Measurements from ENCODE around the gene TNS1. TPM values are rescaled to one million over a fixed set of nuclear protein-coding genes. Genes with fewer than 3 reads are reported as not detected.
A peak's percentile ranks its signal among the peaks of the same experiment; 100 is the strongest.

Gene TNS1
- total RNA-seq, 1 donor from 2014 or later: 106 TPM

DNA sequence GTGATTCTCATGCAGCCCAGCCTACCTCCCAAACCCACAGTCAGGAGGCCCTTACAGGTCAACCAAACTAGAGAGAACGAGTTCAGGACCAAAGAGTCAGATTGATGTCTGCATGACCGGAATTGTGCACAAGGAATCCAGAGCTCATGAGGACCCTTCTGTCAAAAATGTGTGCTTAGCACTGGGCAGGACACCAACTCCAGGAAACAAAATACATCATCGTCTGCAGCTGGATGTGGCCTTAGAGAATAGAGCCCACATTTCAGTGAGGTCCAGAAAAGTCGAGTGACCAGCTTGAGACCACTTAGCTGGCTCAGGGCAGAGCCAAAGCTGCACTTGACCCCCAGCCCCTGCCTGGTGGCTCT, 3.2 kb downstream of the TNS1 start:
- no peak for DNase-seq (ENCODE audit: low read depth)

GRCh38 chr2:217998926-217999594, 3.7 kb downstream of the TNS1 start:
- no peak for DNase-seq (ENCODE audit: low read depth)

GRCh38 chr2:217997510-217997909, 5.3 kb downstream of the TNS1 start:
- DNase-seq (ENCODE audit: low read depth): no peak

DNA sequence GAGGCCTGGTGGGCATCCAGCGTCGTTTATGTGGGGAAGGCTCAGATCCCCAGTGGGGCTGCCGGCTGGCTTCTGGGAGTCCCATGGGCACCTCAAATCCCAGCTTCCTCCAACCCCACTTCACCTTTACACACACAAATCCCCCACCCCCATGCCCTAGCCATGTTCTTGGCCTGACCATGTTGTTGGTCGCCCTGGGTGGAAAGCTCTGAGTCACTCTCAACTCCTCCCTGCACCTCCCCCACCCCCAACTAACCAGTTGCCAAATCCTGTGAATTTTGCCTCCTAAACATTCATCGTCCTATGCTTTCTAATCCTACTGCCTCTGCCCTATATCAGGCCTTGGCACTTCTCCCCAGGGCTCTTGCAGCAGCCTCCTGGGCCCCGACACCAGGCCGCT, 6.4 kb downstream of the TNS1 start:
- DNase-seq (ENCODE audit: low read depth): no peak

- DNase-seq (ENCODE audit: low read depth): no peak
Measured at GRCh38 chr2:217995731-217996231, 7.0 kb downstream of the TNS1 start.

- DNase-seq (ENCODE audit: low read depth): no peak
Measured at GRCh38 chr2:217994776-217995274, 8.0 kb downstream of the TNS1 start.

GRCh38 chr2:217993817-217994463, 8.9 kb downstream of the TNS1 start:
- DNase-seq (ENCODE audit: low read depth): peak; percentile 43

DNA sequence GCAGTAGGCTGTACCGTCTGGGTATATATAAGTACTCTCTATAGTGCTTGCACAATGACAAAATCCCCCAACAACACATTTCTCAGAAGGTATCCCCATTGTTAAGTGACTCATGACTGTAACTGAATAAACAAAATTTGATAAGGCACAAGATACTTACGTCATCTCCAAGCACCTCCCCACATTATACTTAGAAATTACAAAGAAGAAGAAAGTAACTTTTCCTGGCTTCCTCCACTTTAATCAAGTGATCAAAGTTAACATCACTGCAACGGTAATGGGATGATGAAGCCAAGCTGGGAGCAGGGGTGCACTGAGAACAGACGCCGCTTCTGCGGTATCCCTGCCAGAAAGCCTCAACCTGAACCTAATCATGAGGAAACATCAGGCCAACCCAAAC, 9.7 kb downstream of the TNS1 start:
- no peak for DNase-seq (ENCODE audit: low read depth)

- DNase-seq (ENCODE audit: low read depth): no peak
Measured at GRCh38 chr2:217992061-217992460, 10.7 kb downstream of the TNS1 start.

GRCh38 chr2:217990791-217991465, 11.9 kb downstream of the TNS1 start:
- no peak for DNase-seq (ENCODE audit: low read depth)

GRCh38 chr2:217990389-217990788, 12.4 kb downstream of the TNS1 start:
- DNase-seq (ENCODE audit: low read depth): no peak

- peak; percentile 71 for DNase-seq (ENCODE audit: low read depth)
Measured at GRCh38 chr2:217989221-217989948, 13.4 kb downstream of the TNS1 start.

DNA sequence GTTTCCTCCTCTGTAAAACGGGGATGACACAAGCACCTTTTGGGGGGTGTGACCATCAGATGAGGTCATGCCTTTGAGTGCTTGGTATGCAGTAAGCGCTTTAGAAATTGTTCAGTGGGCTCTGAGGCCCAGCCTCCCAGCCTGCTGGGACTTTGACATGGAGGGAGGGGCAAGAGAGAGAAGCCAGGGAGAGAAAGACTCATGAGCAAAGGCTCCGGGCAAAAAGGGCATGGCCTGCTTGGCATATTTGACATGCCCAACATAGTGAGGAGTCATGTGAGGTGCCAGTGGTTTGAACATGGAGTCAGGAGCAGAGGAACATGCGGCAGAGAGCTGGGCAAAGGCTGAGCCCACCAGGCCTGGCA, 14.0 kb downstream of the TNS1 start:
- peak; percentile 90 for DNase-seq (ENCODE audit: low read depth)

DNA sequence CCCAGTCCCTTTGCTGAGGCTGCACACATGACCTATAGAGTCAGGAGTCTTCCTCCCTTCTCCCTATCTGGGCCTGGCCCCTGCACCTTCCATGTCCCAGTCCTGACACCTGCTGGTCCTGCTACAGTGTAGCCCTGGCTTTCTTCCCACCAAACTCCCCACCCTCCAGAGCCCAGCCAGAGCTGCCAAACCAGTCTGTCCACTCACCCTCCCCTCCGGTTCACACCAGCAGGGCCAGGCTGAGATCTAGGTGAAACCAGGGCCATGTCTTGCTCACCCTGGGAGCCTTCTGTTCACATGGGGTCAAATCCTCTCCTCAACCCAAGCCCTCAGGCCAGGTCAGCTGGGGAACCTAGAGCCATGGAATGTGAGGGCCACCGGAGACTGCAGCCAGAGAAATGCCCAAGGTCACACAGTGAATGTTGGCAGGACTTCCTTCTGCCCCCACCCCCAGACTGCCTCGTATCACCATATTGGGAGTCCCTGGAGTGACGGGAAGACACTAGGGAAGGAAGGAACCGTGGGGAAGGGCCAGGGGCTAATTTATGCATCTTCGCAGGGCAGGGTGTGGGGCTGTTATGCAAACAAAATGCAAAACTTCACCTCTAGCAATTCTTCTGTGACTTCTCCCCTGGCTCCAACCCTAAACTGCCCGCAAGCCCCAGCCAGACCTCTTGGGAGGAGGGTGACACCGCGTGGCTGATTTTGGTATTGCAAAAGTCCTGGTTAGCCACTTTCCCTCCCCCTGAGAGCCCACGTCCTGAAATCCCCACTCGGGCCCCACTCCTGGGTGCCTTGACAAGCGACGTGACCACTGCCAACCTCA, 14.6 kb downstream of the TNS1 start:
- peak; percentile 87 for DNase-seq (ENCODE audit: low read depth)

DNA sequence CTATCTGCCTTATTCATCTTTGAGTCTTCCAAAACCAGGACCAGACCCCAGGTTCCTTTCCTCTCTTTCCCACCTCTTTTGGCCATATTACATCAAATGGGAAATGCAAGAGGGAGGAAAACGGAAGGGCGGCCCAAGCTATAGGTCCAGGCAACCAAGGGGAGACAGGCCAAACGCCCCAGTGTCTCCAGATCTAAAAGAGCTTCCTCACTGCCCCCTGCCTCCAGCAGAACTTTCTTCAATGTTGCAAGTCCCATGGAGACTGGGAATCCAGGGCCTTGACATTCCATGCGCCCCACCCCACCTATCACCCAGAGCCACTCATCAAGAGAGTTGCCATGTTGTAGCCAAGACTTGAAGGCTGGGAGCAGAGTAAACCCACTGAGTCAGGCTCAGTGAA, 15.4 kb downstream of the TNS1 start:
- no peak for DNase-seq (ENCODE audit: low read depth)

GRCh38 chr2:217986256-217986961, 16.4 kb downstream of the TNS1 start:
- no peak for DNase-seq (ENCODE audit: low read depth)

GRCh38 chr2:217983276-217984233, 19.2 kb downstream of the TNS1 start:
- DNase-seq (ENCODE audit: low read depth): no peak

GRCh38 chr2:217981971-217982370, 20.8 kb downstream of the TNS1 start:
- no peak for DNase-seq (ENCODE audit: low read depth)

All from myocyte (in vitro differentiated cells).